ENCODE measurements around the gene DCC. TPM values are rescaled to one million over a fixed set of nuclear protein-coding genes. Genes with fewer than 3 reads are reported as not detected.

DCC gene
- total RNA-seq, 1 experiment from 2014 or later: not detected

DNA sequence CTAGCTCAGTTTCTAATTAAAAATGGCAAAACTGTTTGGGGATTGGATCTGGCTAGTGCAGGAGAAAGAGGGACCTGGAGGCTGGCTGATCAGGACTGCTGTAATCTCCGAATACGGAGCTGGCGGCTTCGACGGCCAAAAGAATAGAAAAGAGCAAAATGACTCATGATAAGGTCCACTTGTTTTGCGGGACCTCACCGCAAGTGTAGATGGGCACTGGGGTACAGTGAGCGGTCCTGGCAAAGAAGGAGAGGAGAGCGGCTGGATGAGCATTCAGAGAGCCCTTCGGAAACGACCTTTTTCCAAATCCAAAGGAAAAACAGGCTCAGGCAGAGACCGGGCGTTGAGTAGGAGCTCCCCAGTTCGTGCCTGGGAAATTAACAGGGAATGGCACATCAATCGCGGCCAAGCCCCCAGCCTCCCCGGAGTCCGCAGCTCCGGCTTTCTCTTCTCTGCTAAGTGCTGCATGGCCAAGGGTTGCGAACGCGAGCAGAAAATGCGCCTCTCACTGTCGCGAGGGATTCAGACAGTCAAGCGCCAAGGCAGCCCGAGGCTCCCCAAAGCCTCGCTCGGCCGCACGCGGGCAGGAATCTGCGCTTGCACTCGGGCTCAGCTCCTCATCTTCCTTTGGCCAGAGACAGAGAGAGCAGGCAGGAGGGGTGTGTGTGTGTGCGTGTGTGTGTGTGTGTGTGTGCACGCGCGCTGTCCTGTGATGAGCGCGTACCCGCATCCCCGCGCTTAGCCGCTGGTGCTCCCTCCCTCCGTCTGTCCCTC lies 1.8 kb downstream of the DCC start:
- no peaks in the 10 kb centered on the region for H3K79me2 ChIP-seq (ENCODE audit: insufficient read depth, low read length)
- H4K20me1 ChIP-seq (ENCODE audit: insufficient read depth): no peaks in the 10 kb centered on the region
- BruUV-seq (replicated peaks): no TSS peak
- no peak overlapping the region for H3K4me2 ChIP-seq (ENCODE audit: low read length)
- H3K4me3 ChIP-seq (replicated peaks in 1 of 2; ENCODE audit: low read depth in 1 of 2, low read length in 2 of 2): no peak overlapping the region
- ChIA-PET CTCF (no interaction called here), POLR2A (no interaction called here), RAD21 (ENCODE audit: low non-redundant PET in 1 of 2, low total read pairs in 2 of 2, uncharacterized antibody in 2 of 2, unreplicated experiment in 2 of 2) (no interaction called here)
- no peaks in the 10 kb centered on the region for H3K27me3 ChIP-seq (ENCODE audit: insufficient read depth, low read length)
- intact Hi-C loops (cut with micrococcal nuclease): no loop called here
- H3K36me3 ChIP-seq (ENCODE audit: control insufficient read depth in 1 of 2, insufficient read depth in 2 of 2, low read length in 2 of 2): no peaks in the 10 kb centered on the region
- H2AFZ ChIP-seq (ENCODE audit: low read depth, low read length, poor library complexity, severe bottlenecking): no peak overlapping the region
- ATAC-seq: no peak
- H3K9me3 ChIP-seq (ENCODE audit: control insufficient read depth in 1 of 2, insufficient read depth in 1 of 2, low read depth in 1 of 2, low read length in 2 of 2): peaks cover 0 to 17% of the 10 kb centered on the region in 2 experiments; a peak in 2 of 4 replicates
- no peak overlapping the region for H3K9ac ChIP-seq (ENCODE audit: low read length)
- TF ChIP-seq RAD21 (IDR thresholded peaks at IDR 0.05; ENCODE audit: low read depth): no peak
- no peak for TF ChIP-seq POLR2AphosphoS5 (IDR thresholded peaks at IDR 0.05; ENCODE audit: low read depth, low read length)
- TF ChIP-seq, protein P1, sequence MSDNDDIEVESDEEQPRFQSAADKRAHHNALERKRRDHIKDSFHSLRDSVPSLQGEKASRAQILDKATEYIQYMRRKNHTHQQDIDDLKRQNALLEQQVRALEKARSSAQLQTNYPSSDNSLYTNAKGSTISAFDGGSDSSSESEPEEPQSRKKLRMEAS (IDR thresholded peaks at IDR 0.05): no peak
- no peak for TF ChIP-seq ZFX (IDR thresholded peaks at IDR 0.05)
- TF ChIP-seq, protein P2, sequence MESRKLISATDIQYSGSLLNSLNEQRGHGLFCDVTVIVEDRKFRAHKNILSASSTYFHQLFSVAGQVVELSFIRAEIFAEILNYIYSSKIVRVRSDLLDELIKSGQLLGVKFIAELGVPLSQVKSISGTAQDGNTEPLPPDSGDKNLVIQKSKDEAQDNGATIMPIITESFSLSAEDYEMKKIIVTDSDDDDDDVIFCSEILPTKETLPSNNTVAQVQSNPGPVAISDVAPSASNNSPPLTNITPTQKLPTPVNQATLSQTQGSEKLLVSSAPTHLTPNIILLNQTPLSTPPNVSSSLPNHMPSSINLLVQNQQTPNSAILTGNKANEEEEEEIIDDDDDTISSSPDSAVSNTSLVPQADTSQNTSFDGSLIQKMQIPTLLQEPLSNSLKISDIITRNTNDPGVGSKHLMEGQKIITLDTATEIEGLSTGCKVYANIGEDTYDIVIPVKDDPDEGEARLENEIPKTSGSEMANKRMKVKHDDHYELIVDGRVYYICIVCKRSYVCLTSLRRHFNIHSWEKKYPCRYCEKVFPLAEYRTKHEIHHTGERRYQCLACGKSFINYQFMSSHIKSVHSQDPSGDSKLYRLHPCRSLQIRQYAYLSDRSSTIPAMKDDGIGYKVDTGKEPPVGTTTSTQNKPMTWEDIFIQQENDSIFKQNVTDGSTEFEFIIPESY (IDR thresholded peaks at IDR 0.05; ENCODE audit: extremely low read depth, insufficient replicate concordance, low read length): no peak
- no peak for TF ChIP-seq CEBPB (IDR thresholded peaks at IDR 0.05; ENCODE audit: low read depth)
- TF ChIP-seq CBX3 (IDR thresholded peaks at IDR 0.05; ENCODE audit: low read depth): no peak
- no peak for TF ChIP-seq FOSL1 (IDR thresholded peaks at IDR 0.05; ENCODE audit: low read depth)
- no peak for TF ChIP-seq ELF1 (IDR thresholded peaks at IDR 0.05; ENCODE audit: borderline replicate concordance, low read depth)
- TF ChIP-seq, protein P3, sequence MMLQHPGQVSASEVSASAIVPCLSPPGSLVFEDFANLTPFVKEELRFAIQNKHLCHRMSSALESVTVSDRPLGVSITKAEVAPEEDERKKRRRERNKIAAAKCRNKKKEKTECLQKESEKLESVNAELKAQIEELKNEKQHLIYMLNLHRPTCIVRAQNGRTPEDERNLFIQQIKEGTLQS (IDR thresholded peaks at IDR 0.05): no peak
- TF ChIP-seq EGR1 (IDR thresholded peaks at IDR 0.05; ENCODE audit: low read depth): no peak
- no peak for TF ChIP-seq SRF (IDR thresholded peaks at IDR 0.05; ENCODE audit: low read depth)
- no peak for TF ChIP-seq SIN3A (IDR thresholded peaks at IDR 0.05; ENCODE audit: low read depth)
- TF ChIP-seq ZNF274 (IDR thresholded peaks at IDR 0.05; ENCODE audit: low read depth, low read length): no peak
- no peak for TF ChIP-seq YY1 (IDR thresholded peaks at IDR 0.05; ENCODE audit: extremely low read depth, insufficient replicate concordance, low read depth, low read length)
- no peak for TF ChIP-seq TCF7L2 (IDR thresholded peaks at IDR 0.05; ENCODE audit: borderline replicate concordance, extremely low read depth, insufficient read depth, insufficient read length)
- H3K9me2 ChIP-seq (ENCODE audit: insufficient read depth): no peaks in the 10 kb centered on the region
- no peak overlapping the region for H3K27ac ChIP-seq (ENCODE audit: low read depth, low read length)
- no peaks in the 10 kb centered on the region for H3K4me1 ChIP-seq (ENCODE audit: control insufficient read depth in 1 of 2, insufficient read depth in 2 of 2, low read length in 2 of 2)
- DNase-seq (ENCODE audit: low read depth, low spot score): no peak

Data from HCT116 (cell line).